ENCODE measurements around the gene PEAK1.

Gene PEAK1, protein sequence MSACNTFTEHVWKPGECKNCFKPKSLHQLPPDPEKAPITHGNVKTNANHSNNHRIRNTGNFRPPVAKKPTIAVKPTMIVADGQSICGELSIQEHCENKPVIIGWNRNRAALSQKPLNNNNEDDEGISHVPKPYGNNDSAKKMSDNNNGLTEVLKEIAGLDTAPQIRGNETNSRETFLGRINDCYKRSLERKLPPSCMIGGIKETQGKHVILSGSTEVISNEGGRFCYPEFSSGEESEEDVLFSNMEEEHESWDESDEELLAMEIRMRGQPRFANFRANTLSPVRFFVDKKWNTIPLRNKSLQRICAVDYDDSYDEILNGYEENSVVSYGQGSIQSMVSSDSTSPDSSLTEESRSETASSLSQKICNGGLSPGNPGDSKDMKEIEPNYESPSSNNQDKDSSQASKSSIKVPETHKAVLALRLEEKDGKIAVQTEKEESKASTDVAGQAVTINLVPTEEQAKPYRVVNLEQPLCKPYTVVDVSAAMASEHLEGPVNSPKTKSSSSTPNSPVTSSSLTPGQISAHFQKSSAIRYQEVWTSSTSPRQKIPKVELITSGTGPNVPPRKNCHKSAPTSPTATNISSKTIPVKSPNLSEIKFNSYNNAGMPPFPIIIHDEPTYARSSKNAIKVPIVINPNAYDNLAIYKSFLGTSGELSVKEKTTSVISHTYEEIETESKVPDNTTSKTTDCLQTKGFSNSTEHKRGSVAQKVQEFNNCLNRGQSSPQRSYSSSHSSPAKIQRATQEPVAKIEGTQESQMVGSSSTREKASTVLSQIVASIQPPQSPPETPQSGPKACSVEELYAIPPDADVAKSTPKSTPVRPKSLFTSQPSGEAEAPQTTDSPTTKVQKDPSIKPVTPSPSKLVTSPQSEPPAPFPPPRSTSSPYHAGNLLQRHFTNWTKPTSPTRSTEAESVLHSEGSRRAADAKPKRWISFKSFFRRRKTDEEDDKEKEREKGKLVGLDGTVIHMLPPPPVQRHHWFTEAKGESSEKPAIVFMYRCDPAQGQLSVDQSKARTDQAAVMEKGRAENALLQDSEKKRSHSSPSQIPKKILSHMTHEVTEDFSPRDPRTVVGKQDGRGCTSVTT (N-terminal part only)

DNA sequence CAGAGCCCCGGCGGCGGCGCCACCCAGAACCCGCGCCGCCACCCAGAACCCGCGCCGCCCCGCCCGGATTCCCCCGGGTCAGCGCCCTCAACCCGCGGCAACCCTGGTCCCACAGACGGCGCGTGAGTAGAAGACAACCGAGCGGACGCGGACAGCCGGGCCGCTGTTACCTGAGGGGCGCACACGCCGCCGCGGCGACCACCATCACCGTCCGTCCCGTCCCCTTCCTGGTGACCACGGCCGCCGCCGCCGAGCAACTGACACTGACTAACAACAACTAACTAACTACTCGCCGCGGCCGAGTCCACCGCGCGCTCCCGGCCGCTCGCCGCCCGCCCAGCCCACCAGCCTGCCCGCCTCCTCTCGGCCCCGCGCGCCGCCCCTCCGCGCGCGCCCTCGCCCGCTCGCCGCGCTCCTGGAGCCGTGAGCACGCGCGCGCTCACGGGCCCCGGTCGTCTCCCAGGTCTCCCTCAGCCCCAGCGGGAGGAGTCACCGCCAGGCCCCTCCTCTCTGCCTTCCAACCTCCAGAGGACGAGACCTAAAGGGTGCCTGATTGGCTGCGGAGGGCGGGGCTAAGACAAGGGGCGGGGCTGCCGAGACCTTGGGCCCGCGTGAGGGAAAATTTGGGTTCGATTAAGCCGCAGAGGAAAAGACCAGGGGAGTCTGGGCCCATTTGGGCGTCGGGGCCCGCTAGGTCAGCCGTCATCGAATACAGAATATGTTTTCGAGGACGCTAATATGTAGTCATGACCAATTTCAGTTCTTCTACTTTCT lies at the start of gene PEAK1:
TSS of gene PEAK1 (minus strand) at position 269 of the 774 bp plus-strand sequence. CDS start 238,178 bp downstream, outside the sequence.
- peak; percentile 59 for DNase-seq

DNA sequence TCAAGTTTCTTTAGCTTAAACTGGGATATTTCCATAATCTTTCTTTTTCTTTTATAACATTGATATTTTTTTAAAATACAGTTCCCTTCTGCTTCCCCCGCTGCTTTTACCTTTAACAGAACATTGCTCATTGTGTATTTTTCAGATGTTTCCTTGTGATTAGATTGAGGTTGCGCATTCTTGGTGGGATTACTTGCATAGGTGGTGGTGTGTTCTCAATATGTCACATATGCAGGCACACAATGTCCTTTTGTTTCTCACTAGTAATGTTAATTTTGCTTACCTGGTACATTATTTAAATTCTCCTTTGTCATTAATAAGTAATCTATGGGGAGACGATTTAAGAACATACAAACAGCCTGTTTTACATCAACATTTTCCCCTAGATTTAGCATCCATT lies 49.0 kb upstream of the PEAK1 start:
- no peak for DNase-seq

DNA sequence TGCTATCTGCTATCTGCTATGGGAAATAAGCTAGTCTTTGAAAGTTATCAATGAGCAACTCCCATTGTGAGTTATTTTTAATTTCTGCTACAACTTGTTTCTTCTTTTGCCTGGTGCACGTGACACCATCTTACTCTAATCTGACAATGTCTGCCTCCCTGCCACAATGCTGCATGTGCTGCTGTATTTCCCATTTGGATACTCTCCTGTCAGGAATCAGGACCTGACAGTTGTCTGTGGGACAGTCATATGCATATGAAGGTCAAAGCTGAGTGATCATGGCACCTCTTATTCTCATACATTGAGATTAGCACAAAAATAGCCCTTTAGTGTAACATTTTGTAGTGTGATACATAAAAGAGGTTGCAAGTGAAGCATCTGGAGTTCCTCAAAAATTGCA lies 46.6 kb upstream of the PEAK1 start:
- no peak for DNase-seq

DNA sequence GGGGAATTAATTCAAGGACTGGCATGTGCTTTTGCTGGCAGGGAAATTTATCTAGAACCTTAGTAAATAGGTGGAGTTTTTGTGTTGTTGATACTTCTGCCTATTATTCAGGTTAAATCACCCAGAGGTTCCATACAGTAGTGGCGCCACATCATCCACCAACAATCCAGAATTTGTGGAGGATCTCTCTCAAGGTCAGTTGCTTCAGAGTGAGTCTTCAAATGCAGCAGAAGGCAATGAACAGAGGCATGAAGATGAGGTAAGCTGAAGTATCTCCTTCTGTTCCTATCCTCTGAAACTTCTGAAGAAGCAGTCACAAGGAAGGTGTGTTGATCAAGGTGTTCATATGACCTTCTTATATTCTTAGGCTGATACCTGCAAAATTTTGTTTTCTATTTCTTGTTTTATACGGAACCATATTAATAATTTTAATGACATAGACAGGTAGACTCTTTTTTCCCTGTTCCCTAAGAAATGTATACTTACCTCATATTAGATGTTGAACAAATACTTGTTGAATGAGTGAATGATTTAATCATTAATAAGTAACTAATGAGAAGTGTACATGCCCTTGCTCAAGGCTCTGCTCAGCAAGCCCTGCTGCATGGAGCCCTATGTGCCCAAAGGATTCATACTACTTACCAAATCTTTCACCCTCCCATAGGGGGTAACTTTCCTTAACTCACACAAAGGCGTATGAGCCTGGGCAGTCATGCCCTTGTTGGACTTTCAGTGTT lies 44.4 kb upstream of the PEAK1 start:
- no peak for DNase-seq

DNA sequence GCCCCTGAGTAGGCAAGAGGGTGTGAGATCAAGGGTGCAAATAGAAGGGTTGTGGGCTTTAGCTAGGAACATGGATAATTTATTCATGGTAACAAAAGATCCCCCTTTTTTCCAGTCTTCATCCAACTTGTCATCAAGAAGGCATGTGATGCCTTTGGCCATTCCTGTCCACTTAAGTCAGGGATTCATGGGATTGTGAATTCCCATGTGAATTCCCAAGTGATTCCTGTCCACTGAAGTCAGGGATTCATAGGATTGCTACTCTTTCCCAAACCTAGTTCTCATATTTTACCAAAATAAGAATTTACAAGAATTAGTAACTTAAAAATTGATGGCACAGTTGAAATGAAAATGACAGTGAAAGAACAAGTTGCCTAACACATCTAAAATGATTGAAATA lies 41.6 kb upstream of the PEAK1 start:
- DNase-seq: no peak

DNA sequence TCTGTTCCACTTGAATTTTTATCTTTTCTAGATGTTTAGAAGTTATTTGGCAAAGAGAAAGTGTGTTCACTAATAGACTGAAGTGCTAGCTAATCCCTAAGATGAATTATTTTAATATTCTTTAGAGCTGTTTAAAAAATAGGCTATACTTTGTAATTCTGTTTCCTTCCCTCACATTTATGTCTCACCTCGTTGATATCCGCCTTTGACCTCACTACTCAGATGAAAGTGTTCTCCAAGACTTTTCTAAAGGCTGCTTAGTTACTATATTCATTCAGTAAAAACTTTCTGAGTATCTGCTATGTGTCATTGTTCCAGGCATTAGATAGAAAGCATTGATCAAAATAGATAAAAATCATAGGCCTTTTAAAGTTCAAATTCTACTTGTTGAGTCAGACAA lies 39.1 kb upstream of the PEAK1 start:
- DNase-seq: no peak

DNA sequence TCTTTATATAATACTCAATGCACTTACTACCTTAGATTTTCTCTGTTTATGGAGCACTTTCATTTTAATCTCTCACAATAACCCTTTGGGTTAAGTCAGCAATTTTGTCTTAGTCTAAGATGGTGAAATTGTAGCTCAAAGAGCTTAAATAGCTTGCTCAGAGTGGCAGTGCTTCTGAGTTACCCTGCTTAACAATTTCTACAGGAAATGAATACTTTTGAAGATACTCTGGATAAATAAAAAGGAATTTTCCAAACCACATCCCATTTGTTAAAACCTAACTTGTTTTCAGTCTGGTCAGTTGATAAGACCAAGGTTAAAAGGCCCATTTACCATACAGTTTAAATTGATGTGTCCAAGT lies 38.0 kb upstream of the PEAK1 start:
- DNase-seq: no peak

DNA sequence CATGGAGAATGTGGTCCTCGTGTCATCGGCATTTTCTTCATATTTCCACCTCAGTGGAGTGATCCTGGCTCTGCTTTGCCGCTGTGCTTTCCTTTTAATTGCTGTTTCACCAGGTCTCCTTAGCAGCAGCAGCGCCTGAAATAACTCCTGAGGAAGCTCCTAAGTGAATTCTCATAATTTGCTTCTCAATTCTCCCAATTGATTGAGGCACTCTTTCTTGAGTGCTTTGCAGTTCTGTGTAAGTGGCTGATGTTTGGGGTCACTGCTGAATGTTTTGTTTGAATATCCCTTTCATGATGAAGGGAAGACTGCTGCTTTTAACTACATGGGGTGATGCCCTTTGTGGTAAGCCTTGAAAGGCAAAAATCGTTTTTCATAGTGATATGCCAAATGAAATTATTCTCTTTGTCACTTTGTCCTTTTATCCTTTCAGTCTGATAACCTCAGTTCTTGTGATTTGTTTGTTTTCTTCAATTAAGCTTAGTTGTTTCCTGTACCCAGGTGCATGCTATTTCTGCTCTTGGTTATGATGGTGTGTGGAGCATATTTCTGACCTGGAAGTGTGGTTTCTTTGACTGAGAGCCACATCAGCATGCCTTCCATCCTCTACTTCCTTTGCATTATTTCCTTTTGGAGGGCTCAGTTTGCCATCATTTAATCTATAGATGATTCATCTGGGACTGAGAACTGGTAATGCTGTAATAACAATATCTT lies 37.4 kb upstream of the PEAK1 start:
- DNase-seq: no peak

DNA sequence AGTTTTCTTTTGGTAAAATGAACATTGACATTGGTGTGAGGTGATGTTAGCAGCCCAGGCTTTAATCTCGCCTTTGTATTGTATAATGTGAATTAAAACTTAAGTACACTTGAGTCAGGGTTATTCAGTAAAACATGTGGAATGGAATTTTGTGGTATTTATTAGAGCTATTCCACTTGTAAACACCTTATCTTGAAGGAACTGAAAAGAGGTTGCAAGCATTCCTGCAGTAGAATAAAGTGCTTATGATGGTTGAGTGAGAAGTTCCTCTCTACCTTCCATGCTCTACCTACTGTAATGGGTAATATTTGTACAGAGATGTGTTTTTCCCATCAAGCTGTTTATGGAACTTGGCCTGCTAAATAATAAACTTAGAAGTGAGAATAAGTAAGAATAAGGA lies 36.8 kb upstream of the PEAK1 start:
- no peak for DNase-seq

DNA sequence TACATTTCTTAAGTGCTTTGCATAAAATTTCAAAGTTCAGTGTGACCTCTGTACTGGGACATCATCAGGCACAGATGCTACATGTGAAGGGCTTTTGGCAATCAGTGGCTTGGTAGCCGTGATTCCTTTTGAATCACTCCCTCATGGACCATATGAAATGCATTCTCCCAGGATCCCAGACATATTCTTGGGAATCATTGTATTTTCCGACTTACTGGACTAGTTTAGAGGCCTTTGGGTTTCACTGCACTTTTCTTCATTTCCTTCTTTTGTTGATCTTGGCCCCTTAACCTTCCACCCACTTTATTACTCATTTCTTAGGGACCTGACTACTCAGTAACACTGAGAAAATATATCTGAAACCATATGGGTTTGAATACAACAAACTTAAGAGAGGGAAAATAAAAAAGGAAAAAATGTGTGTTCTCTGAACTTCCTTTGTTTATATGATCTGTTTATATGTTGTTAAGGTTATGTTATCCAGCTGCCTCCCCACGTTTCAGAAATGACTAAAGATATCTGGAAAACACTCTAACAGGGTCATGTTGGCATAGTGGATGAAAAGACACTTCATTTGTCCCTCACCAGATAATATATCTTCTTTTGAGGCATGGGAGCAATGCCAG lies 35.9 kb upstream of the PEAK1 start:
- no peak for DNase-seq

DNA sequence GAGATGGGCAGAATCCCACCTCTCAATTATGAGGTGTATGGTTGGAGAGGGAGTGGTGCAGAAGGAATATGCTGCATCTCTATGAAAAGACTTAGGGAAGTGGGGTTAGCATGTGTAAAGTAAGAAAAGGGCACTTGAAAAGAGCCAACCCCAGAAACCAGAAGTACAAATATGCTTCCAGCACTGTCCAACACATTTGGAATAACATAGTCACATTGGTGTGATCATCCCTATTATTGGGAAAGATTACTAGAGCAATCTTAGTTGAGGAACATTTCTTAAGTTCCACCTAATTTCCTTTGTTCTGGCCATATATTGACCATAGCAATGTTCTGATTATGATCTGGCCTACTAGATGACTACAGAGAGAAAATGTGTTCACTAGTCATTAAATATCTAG lies 35.0 kb upstream of the PEAK1 start:
- no peak for DNase-seq

DNA sequence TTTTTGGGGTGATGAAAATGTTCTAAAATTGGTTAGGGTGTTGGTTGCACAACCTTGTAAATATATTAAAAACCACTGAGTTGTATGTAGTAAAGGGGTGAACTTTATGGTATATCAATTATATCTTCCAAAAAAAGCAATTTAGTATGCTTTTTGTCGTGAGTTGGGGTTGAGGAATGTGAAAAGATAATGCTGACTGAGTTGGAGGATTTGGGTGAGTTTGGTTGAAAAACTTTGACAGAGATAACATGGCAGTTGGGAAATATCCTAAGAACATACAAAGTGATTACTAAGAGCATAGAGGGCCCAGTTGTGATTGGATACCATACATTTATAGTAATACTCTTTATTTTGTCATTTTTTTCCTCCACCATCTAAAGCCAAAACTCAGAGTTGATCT lies 34.4 kb upstream of the PEAK1 start:
- DNase-seq: no peak

DNA sequence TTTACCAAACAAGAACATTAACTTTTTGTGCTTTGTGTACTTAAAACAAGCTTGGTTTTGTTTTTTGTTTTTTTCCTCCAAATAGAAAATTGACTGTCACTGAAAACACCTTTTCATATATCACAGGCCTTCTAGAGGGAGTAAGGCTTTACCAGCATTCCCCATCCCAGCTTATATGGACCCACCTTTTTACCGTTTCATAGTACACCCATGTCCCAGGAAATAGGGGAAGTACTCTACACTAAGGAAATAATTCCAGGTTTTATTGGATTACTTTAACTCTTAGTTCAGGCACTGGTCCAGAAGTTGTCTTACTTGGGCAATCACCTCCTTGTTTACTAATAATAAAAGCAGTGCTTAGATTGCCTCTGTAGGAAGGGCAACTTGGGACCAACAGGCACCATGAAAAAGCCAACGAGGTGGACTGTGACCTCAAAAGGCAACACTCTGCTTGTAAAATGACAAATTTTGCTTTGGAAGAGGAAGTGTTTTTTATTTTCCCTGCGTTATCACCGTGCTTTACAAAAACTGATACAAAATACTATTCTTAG lies 27.0 kb upstream of the PEAK1 start:
- DNase-seq: no peak

DNA sequence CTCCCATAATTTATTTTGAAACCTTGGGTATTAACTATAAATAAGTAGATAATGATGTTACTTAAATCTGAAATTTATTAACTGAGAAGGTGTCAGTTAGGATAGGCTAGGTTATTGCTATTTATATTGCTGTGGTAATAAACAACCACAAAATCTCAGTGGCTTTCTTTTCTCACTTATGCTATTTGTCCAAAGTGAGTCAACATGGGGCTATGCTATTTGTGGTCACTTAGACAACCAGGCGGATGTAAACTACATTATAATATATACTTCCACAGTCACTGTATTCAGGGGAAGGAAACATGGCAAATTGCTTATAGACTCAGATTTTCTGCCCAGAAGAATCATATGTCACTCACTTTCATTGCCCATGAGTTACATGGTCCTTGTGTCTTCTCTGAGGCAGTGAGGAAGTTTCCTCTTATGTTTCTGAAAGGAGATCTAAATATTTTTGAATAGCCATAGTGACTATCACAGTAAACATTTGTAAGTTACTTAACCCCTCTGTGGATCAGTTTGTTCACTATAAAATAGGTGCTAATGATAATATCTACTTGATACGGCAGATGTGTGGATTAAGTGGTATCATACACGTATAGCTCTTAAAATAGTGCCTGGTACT lies 20.6 kb upstream of the PEAK1 start:
- DNase-seq: no peak

DNA sequence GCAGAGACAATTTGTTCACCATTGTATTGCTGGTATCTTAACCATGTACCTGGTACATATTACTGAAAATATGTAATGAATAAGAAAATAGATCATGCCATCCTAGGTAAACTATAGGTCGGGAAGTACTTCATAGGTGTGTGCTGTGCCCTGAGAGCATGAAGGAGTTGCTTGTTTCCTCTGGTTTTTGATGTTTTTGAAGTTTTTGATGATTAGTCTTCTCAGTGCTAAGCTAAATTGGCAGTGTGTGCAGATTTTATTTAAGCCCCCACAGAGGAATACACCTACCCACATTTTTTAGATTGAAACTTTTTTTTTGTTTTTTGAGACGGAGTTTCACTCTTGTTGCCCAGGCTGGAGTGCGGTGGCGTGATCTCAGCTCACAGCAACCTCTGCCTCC lies 17.4 kb upstream of the PEAK1 start:
- DNase-seq: no peak

DNA sequence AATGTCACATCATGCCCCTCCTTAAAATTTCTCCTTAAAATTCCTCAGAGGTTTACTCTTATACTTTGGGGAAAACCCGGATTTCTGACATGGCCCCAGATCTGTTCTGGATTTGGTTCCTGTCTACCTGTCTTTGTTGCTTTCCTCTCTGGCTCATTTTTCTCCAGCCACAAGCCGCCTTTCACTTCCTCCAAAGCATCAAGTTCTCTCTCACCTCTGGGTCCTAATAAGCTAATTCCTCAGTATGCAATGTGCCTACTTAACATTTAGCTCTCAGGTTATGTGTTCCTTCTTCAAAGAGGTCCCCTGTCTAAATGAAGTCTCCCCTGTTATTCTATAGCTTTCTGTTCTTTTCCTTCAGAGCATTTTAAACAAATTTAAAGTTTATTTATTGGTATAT lies 16.9 kb upstream of the PEAK1 start:
- no peak for DNase-seq

DNA sequence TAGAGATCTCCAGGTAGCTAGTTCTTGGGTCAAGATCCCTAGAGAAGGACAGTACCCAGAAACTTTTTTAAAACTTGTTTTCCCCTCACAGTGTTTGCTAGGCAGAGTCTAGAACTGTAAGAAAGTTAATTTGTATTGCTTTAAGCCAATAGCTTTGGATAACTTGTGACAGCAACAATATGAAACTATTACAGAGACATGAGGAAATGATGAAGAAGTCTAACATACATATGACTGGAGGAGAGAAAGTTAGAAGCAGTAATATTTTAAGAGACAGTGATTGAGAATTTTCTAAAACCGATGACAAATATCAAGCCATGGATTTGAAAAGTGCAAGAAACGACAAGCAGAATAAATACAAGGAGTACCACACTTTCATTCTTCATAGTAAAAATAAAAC lies 10.7 kb upstream of the PEAK1 start:
- DNase-seq: no peak

DNA sequence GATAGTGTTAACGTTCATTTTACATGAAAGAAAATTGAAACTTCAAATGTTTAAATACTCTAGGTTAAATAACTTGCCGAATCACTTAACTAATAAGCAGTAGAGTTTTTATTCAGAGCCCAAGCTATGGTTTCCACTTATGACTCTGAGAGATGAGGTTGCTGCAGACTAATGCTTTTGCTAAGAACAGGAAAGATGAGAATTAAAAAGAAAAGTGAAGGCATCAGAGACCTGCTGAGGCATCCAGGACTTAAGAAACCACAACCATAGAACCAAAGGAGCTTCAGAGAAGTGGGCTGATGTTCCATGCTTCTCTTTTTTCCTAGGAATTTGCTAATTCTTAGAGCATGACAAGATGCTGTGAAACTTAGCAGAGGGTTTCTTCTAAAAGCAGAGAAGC lies 10.3 kb upstream of the PEAK1 start:
- no peak for DNase-seq

DNA sequence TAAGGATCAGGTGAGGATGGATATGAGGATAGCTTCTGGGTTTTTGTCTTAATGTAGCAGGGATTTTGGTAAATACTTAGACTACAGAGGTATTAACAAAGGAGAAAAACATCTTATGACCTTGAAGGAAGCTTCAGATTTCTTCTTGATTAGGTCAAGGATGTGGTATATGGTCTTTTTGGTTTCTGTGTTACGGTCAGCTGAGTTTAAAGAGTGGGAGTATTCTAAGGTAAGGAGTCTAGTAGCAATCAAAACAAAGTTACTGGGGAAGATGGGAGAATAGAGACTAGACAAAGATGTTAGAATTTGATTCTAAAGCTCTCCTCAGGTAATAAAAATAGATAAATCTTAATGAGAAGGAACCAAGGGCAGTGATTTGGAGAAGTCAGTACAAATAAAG lies 7.0 kb upstream of the PEAK1 start:
- no peak for DNase-seq

DNA sequence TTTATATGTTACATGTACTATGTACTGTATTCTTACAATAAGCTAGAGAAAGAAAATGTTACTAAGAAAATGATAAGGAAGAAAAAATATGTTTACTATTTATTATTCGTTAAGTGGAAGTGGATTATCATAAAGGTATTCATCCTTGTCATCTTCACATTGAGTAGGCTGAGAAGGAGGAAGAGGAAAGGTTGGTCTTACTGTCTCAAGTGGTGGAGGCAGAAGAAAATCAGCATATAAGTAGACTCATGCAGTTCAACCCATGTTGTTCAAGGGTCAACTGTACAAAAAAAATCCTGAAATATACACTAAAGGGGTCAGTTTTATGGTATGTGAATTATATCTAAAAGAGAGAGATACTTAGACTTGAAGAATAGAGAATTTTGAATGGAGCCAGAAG lies 6.5 kb upstream of the PEAK1 start:
- DNase-seq: no peak

Data from 8988T (cell line).